HG03159 (cell line): Measurements from ENCODE around the gene OR51L1.
"Not testable (repeated sequence)": the region's sequence is repeated elsewhere in the genome, so short reads cannot be mapped to it uniquely, and the experiment has no call there.

ENCODE experiments used
- ATAC-seq: cut with Tn5 transposase; IDR thresholded peaks from one replicate; pipeline ENCODE4 v1.9.1; 2021; ENCODE audit warnings: mild to moderate bottlenecking, moderate library complexity; ENCODE audit not compliant: unreplicated experiment

Gene OR51L1, protein sequence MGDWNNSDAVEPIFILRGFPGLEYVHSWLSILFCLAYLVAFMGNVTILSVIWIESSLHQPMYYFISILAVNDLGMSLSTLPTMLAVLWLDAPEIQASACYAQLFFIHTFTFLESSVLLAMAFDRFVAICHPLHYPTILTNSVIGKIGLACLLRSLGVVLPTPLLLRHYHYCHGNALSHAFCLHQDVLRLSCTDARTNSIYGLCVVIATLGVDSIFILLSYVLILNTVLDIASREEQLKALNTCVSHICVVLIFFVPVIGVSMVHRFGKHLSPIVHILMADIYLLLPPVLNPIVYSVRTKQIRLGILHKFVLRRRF

DNA sequence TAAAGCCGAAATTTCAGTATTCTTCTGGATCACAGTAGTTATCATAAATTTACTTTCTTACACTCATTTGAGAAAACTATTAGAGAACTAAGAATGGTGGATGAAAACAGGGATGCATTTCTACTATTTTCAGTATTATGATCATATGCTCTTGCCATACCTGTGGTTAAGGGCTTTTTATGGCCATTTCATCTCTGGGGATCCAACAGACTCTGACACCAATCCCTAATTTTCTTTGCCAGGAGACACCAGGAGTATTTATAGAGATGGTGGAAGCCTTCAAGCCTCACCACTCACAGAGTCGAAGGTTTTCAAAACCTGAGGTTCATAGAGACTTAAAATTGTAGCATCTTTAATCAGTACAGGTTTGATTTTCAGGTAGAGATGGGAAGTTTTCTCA is at the start of gene OR51L1:
Gene OR51L1, plus strand, starts transcription at position 301 of the 400 bp plus-strand sequence. CDS start 4,132 bp downstream, outside the sequence.
- ATAC-seq = no peak

- ATAC-seq = no peak
Measured at GRCh38 chr11:4947505-4947904, 47.1 kb upstream of the OR51L1 start, which contains the start of gene OR51A4. OR51A4 (minus strand) TSS chr11:4947605; CDS start chr11:4947100, 505 bp downstream.

- not testable (repeated sequence) for ATAC-seq
Measured at GRCh38 chr11:4955613-4956012, 39.0 kb upstream of the OR51L1 start, which contains the start of gene OR51A2. OR51A2 (minus strand) TSS chr11:4955713; CDS start chr11:4955713, 0 bp downstream.

GRCh38 chr11:4957396-4957795 is 37.3 kb upstream of the OR51L1 start:
- ATAC-seq = no peak

DNA sequence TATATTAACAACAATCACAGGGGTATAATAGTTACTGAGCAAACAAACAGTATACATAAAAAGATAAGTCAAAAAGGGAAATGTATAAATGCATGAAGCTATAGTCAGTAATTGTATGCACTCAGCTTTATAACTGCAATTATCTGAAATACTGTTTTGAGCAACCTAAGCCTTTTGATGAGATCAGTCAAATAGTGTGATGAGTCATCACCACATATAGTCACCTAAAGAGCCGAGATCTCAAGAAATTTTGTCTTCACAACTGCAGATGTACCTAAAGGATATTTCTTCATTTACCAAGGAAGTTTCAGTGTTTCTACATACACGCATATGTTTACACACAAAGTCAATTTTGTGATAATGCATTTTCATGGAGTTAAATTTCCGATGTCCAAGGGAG is 33.8 kb upstream of the OR51L1 start:
- no peak for ATAC-seq

DNA sequence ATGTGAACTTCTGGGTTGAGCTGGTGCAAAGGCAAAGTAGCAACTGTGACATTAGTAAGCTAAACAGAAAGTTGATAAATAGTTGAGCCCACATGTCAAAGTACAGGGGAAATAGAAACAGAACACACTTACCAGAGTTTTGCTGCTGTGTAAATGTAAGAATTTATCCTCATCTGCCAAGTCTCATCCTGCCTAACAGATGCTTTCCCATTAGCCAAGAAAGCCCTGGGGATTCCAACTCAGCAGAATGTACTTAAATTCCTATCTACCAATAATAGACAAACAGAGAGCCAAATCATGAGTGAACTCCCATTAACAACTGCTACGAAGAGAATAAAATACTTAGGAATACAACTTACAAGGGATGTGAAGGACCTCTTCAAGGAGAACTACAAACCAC is 31.8 kb upstream of the OR51L1 start:
- no peak for ATAC-seq

DNA sequence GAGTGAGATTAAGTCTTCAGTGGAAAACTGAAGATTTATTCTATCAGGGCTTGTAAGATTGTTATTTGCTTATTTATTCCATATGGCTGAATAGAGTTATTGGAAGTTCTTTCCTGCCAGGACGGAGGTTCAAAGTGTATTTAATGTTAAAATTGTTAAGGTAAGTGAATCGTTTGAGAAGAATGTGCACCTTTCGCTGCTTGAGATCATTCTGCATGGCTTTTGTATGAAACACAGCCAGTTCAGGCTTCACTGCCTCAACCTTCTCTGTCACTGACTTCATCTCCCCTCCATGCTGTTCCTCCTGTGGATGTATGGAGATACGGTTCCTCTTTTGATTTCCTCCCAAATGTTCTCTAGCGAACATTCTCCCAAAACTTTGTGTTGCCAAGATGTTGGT is 19.2 kb upstream of the OR51L1 start:
- ATAC-seq = no peak

- ATAC-seq = no peak
Measured at GRCh38 chr11:4979036-4979435, 15.6 kb upstream of the OR51L1 start.

- no peak for ATAC-seq
Measured at GRCh38 chr11:4982678-4983077, 12.0 kb upstream of the OR51L1 start.

DNA sequence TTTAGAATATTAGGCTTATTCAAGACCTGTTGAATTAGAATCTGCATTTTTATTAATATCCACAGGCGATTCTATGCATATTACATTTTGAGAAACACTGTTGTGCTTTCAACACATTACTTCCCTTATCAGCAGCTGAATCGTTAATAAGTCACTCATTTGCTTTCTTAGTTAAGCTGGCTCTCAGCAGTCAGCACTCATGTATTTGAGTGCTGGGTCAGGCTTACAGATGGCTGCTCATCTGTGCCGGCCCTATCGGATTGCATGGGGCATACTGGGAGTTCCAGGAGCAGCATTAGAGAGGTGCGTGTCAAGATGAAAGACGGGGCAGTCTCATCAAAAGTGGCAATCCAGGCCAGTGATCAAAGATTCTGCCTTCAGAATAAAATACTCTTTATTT is 10.8 kb upstream of the OR51L1 start:
- ATAC-seq = no peak

DNA sequence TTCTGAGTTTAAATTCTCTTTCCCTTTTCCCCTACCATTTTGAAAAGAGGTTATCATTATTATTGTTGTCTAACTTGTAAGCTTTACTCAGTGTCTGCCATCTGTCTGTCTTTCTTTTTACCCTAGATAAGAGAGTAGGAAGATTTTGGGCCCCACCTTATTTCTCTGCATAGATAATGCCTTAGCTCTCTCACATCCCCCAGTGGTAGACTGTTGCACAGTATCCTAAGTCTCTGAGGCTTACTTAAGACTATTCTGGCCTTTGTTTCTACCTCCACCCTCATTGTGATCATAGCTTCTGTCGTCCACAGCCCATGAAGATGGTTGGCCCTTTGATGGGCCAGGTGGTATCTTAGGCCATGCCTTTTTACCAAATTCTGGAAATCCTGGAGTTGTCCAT is 3.6 kb upstream of the OR51L1 start:
- no peak for ATAC-seq

DNA sequence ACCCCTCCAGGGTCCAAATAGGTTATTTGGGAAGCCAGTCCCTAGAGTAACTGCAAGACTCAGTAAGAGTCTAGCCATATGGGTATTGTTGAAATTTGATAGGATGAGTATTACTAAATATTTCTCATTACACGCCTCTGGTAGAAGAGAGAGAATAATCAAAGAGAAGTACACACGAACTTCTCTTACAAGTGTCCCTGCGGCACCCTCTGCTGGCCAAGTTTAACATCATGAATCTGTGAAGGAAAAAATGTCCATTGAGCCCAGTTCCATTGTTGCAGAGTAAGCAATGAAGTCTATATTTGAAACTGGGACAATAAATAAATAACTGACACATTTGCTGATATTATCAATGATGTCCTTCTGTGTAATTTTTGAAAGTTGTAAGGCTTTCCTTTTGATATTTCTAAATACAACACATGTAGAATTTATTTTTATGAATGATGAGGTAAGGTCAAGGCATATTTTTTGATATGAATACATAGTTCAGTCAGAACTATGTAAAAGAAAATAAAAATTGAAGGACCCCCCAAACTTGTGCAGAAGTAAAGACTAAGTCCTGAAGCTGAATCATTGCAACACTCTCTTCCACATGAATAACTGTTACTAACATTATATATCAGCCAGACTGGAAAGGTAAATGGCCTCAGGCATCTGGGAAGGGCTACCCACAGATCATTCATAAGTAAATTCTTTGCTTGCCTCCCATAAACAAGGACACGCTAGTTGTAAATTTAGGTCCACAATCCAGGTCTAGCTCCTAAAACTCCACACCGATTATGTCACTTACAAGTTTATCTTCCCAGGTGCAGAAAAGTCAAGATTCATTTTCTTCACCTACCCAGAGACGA is 10.0 kb downstream of the OR51L1 start:
- ATAC-seq = no peak

DNA sequence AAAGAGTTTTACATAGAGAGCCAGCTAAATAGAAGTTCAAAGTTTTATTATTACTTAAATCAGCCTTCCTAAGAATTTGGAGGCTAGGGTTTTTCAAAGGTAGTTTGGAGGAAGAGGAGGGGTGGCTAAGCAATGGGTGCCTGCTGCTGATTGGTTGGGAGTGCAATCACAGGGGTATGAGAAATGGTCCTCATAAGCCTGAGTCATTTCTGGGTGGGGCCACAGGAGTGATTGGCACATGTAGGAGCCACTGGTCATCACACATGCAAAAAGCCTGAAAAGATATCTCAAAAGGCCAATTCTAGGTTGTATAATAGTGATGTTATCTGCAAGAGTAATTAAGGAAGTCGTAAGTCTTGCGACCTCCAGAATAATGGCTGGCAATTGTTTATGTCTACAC is 12.9 kb downstream of the OR51L1 start:
- ATAC-seq = no peak

- no peak for ATAC-seq
Measured at GRCh38 chr11:5011254-5011653, 16.6 kb downstream of the OR51L1 start.

DNA sequence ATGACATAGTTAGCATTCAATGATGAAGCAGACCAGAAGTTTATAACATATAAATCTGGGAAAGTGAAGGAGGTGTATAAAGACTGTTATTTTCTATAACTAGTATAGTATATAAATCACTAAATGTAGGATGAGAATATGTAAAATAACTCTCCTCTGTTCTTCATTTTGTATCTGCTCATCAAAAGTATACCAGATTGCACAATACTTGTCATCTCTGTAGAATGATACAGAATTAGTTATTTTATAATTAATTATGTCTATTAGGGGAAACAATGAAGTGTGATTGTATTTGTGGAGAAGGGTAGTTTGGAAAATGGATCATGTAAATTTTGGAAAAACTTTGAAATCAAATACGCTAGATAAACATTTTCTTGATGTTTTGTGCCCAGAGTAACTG is 18.4 kb downstream of the OR51L1 start:
- no peak for ATAC-seq

DNA sequence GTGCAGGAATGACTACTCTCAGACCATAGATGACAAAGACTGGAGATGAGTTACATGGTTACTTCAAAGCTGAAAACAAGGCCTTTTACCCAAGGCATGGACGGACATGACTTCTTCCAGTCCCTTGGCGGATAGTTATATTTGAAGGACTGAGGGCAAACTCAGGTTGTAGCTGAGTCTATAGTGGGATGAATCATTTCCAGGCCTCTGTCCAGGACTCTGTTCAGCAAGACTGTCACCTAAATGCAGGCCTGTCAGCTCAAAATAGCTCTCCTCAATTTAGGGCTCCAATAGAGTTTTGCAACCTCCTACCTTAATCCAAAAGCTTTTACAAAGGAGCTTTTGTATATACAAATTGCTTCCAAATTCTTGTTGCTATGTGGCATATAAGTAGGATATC is 27.3 kb downstream of the OR51L1 start:
- no peak for ATAC-seq

DNA sequence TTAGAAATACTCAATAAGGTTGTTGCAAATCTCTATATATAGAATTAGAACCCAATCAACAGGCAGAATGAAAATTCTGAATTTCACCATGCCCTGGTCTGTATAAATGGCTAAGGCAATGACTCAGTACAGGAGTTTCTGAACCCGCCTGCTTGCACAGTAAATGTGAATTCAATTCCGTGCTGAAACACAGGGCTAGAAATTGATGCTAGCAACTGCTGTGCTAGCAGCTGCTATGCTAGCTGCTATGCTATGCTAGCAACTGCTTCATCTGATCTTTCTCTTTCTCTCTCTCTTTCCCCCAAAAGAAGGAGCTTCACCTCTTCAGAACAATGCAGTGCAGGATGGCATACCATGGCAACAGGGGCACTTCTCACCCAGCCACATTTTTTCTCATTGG is 42.0 kb downstream of the OR51L1 start:
- no peak for ATAC-seq

- ATAC-seq = no peak
Measured at GRCh38 chr11:5037926-5038325, 43.3 kb downstream of the OR51L1 start.

- no peak for ATAC-seq
Measured at GRCh38 chr11:5038341-5038740, 43.7 kb downstream of the OR51L1 start.

GRCh38 chr11:5040876-5041275 is 46.2 kb downstream of the OR51L1 start:
- ATAC-seq = no peak

DNA sequence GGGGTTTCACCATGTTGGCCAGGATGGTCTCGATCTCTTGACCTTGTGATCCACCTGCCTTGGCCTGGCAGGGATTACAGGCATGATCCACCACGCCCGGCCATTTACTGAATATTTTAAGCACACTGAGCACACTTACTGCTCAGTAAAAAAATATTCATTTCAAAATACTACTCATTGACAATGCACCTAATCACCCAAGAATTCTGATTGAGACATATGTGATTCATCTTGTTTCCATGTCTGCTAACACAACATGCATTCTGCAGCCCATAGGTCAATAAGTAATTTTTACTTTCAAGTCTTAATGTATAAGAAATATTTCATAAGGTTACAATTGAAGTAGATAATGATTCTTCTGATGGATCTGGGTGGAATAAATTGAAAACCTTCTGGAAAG is 47.4 kb downstream of the OR51L1 start:
- ATAC-seq = no peak

- no peak for ATAC-seq
Measured at GRCh38 chr11:5043380-5043779, 48.7 kb downstream of the OR51L1 start.
